IPS-18a (cell line): ENCODE results near the gene ZBTB8A.
"Not testable (repeated sequence)": the region's sequence is repeated elsewhere in the genome, so short reads cannot be mapped to it uniquely, and the experiment has no call there.

Experiments used
- H3K27ac ChIP-seq: one replicate; pipeline ENCODE4 v1.5.1; 2013; ENCODE audit warnings: low read length
- H3K27me3 ChIP-seq: one replicate; pipeline ENCODE4 v1.6.1; 2013; ENCODE audit warnings: mild to moderate bottlenecking, low read length; ENCODE audit not compliant: control insufficient read depth, insufficient read depth
- H3K36me3 ChIP-seq: one replicate; pipeline ENCODE4 v1.6.1; 2013; ENCODE audit warnings: low read depth, low read length; ENCODE audit not compliant: control insufficient read depth
- H3K4me1 ChIP-seq: one replicate; pipeline ENCODE4 v1.6.1; 2013; ENCODE audit warnings: low read depth, low read length; ENCODE audit not compliant: control insufficient read depth
- H3K4me3 ChIP-seq: one replicate; pipeline ENCODE4 v1.5.1; 2013; ENCODE audit warnings: low read length
- H3K9ac ChIP-seq: one replicate; pipeline ENCODE4 v1.6.1; 2013; ENCODE audit warnings: mild to moderate bottlenecking, low read length, moderate library complexity
- H3K9me3 ChIP-seq: one replicate; pipeline ENCODE4 v1.6.1; 2013; ENCODE audit warnings: low read depth, low read length; ENCODE audit not compliant: control insufficient read depth

The ZBTB8A gene

DNA sequence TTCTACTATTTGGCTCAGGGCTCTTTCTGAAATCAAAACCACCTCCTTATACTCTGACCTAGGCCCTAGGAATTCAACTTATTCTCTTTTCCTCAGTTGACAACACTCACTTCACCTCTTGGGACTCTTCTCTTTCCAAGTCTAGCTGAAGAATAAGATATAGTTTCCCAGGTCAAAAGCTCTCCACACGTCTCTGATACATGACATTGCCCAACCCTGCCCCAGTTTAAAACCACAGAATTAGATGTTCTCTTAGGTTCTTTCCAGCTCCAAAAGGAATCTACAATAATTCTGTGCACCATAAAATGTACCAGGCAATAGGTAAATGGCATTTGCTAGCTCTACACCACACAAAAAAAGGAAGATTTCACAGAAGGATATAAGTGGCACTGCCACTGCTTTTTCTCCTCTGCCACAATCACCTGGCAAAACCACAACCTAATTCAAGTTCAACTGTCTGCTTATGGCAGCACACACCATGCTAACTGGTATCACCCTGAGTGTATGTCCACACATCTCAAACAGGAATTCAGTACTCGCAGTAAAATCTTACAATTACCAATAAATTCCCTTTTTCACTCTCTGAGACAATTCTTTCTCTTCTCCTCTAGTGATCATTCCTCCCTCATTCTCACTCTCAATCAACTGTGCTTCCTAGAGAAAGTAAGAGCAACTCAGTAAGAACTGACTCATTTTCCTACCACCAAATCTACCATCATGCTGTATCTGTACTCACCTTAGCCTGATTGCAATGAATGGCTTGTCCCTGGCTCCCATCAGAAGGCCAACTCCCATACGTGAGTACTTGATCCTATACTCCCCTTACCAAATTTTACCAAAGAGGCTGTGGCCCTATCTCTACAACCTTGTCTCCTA is 83.8 kb downstream of the ZBTB8A start:
- Histone ChIP-seq H3K27me3 (no peaks in the 10 kb centered on the region), H3K9me3 (no peaks in the 10 kb centered on the region), H3K9ac (no peak overlapping the region), H3K36me3 (peaks cover 16% of the 10 kb centered on the region), H3K4me3 (no peak overlapping the region), H3K4me1 (no peaks in the 10 kb centered on the region), H3K27ac (no peak overlapping the region)

DNA sequence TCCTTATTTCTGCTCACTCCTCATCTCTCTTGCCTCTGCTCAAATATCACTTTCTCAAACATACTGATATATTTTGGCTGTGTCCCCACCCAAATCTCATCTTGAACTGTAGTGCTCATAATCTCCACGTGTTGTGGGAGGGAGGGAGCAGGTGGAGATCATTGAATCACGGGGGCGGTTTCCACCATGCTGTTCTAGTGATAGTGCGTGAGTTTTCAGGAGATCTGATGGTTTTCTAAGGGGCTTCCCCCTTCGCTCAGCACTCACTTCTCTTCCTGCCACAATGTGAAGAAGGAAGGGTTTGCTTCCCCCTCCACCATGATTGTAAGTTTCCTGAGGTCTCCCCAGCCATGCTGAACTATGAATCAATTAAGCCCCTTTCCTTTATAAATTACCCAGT is 84.5 kb downstream of the ZBTB8A start:
- H3K36me3 ChIP-seq = peaks cover 16% of the 10 kb centered on the region
- no peak overlapping the region for H3K27ac ChIP-seq
- no peaks in the 10 kb centered on the region for H3K4me1 ChIP-seq
- H3K27me3 ChIP-seq = no peaks in the 10 kb centered on the region
- H3K9me3 ChIP-seq = no peaks in the 10 kb centered on the region
- H3K9ac ChIP-seq = no peak overlapping the region
- H3K4me3 ChIP-seq = no peak overlapping the region

DNA sequence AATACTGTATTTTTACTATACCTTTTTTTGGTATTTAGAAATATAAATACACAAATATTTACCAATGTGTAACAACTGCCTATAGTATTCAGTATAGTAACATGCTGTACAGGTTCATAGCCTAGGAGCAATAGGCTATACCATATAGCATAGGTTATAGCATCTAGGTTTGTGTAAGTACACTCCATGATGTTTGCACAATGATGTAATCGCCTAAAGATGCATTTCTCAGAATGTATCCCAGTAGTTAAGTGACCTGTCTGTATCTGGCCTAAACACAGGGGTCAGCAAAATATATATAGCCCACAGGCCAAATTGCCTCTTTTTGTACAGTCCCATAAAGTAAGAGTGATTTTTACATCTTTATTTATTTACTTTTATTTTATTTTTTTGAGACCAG is 86.9 kb downstream of the ZBTB8A start:
- Histone ChIP-seq H3K9me3 (no peaks in the 10 kb centered on the region), H3K4me3 (no peak overlapping the region), H3K9ac (no peak overlapping the region), H3K36me3 (peaks cover 19% of the 10 kb centered on the region), H3K27ac (no peak overlapping the region), H3K4me1 (no peaks in the 10 kb centered on the region), H3K27me3 (no peaks in the 10 kb centered on the region)

DNA sequence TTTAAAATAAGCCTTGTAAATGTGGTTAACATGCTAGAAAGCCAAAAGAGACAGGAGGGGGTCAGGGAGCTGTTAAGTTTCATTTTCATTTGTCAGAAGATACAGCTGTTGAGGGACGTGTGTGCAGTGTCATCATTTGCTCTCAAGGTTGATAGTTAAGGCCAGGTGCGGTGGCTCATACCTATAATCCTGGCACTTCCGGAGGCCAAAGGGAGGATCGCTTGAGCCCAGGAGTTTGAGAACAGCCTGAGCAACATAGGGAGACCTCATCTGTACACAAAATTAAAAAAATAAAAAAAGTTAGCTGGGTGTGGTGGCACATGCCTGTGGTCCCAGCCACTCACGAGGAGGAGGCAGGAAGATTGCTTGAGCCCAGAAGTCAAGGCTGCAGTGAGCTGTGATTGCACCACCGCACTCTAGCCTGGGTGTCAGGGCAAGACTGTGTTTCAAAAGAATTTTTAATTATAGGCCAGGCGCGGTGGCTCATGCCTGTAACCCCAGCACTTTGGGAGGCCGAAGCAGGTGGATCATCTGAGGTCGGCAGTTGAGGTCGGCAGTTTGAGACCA is 88.5 kb downstream of the ZBTB8A start:
- no peak overlapping the region for H3K4me3 ChIP-seq
- H3K4me1 ChIP-seq = peaks cover 2% of the 10 kb centered on the region
- no peaks in the 10 kb centered on the region for H3K27me3 ChIP-seq
- H3K36me3 ChIP-seq = peaks cover 23% of the 10 kb centered on the region
- H3K9me3 ChIP-seq = no peaks in the 10 kb centered on the region
- H3K27ac ChIP-seq = no peak overlapping the region
- H3K9ac ChIP-seq = no peak overlapping the region

GRCh38 chr1:32630173-32630572 is 90.9 kb downstream of the ZBTB8A start:
- not testable (repeated sequence) for H3K9ac ChIP-seq, H3K27ac ChIP-seq, H3K4me3 ChIP-seq, H3K9me3 ChIP-seq, H3K27me3 ChIP-seq
- Histone ChIP-seq H3K36me3 (peaks cover 30% of the 10 kb centered on the region), H3K4me1 (peaks cover 15% of the 10 kb centered on the region)

GRCh38 chr1:32632829-32633228 is 93.6 kb downstream of the ZBTB8A start:
- H3K9me3 ChIP-seq = no peaks in the 10 kb centered on the region
- peak overlapping the region; percentile 16 for H3K27ac ChIP-seq
- H3K4me3 ChIP-seq = peak overlapping the region; percentile 18
- no peak overlapping the region for H3K9ac ChIP-seq
- H3K36me3 ChIP-seq = peaks cover 15% of the 10 kb centered on the region
- H3K27me3 ChIP-seq = no peaks in the 10 kb centered on the region
- H3K4me1 ChIP-seq = peaks cover 33% of the 10 kb centered on the region

DNA sequence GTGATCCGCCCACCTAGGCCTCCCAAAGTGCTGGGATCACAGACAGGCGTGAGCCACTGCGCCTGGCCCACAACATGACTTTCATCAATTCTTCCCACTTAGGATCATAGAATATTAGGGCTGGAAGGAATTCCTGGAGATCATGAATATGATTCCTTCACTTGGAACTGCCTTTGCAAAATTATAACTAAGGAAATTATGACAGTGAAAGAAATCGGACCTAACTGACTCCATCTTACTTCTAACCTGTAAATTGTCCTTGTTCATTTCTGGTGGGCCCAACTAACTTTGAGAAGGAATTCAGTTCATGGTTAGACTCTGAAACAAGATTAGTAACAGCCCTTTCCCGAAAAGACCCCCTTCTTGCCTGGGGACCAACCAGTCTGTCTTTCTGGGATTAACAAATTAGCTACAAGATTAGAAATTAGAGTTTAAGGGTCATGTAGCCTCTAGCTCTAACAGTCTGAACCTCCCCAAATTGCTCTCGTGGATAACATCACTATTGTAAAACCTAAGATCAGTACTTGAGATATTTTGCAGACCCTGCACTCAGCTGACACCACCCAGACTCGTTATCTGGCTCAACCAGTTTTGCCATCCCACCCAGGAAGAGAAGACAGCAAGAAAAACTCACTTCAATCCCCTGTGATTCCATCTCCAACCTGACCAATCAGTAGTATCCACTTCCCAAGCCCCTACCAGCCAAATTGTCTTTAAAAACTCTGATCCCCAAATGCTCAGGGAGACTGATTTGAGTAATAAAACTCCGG is 96.5 kb downstream of the ZBTB8A start:
- Histone ChIP-seq H3K4me1 (peaks cover 33% of the 10 kb centered on the region), H3K27me3 (no peaks in the 10 kb centered on the region), H3K27ac (no peak overlapping the region), H3K9me3 (no peaks in the 10 kb centered on the region), H3K36me3 (peaks cover 11% of the 10 kb centered on the region), H3K4me3 (no peak overlapping the region), H3K9ac (no peak overlapping the region)

DNA sequence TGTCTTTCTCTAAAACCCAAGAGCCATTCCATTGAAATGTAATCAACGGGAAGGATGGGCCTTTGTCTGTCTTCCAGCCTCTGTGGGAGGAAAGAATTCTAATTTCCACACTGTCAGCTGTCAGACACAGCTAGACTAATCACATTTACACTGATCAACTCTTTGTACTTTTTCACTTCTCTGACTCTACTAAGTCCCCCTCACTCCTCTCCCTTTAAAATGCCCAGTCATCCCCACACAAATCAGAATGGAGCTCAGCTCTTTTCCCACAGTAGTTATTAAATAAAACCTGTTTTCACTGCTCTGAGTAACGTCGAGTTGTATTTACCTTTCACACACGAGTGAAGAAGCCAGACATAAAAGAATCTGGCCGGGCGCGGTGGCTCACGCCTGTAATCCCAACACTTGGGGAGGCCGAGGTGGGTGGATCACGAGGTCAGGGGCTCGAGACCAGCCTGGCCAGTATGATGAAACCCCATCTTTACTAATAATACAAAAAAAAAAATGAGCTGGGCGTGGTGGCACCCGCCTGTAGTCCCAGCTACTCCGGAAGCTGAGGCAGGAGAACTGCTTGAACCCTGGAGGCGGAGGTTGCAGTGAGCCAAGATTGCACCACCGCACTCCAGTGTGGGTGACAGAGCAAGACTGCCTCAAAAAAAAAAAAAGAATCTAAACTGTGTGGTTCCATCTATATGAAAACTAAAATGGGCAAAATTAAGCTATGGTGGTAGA is 97.9 kb downstream of the ZBTB8A start:
- Histone ChIP-seq H3K9me3 (no peaks in the 10 kb centered on the region), H3K4me1 (peaks cover 36% of the 10 kb centered on the region), H3K4me3 (no peak overlapping the region), H3K9ac (peak overlapping the region; percentile 30), H3K36me3 (peaks cover 7% of the 10 kb centered on the region), H3K27me3 (no peaks in the 10 kb centered on the region), H3K27ac (no peak overlapping the region)

DNA sequence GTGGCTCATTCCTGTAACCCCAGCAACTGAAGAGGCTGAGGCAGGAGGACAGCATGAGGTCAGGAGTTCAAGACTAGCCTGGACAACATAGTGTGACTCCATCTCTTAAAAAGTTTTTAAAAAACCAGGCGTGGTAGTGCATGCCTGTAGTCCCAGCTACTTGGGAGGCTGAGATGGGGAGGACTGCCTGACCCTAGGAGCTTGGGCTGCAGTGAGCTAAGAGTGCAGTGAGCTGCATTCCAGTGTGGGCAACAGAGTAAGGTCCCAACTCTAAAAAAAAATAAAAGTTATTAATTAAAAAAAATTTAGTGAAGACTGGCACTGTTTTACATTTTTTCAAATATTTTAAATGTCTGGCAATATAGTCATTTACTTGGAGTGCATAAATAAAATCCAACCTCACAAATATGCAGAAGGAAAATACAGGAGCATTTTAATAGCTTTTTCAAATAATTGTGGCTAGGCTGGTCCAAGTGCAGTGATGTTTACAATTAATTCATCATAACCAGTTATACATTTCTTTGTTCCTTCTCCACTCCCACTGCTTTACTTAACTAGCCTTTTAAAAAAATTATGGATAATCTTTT is 100.4 kb downstream of the ZBTB8A start:
- Histone ChIP-seq H3K4me3 (no peak overlapping the region), H3K9me3 (no peaks in the 10 kb centered on the region), H3K9ac (no peak overlapping the region), H3K4me1 (peaks cover 21% of the 10 kb centered on the region), H3K27ac (no peak overlapping the region), H3K36me3 (no peaks in the 10 kb centered on the region), H3K27me3 (no peaks in the 10 kb centered on the region)

DNA sequence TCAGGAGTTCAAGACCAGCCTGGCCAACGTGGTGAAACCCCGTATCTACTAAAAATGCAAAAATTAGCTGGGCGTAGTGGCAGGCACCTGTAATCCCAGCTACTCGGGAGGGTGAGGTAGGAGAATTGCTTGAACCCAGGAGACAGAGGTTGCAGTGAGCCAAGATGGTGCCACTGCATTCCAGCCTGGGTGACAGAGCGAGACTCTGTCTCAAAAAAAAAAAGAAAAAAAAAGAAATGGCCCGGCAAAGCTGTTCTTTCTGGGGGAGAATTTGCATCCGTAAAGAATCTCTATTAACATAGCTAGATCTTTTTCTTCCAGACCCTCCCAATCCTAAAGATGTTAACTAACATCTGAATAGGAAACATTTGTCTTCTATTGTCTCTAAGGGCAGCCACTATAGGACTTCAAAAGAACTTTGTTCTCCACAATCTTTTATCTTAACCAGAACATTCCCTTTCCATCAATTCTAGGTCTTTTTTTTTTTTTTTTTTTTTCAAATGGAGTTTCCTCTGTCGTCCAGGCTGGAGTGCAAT is 103.1 kb downstream of the ZBTB8A start:
- H3K27ac ChIP-seq, H3K4me3 ChIP-seq, H3K9me3 ChIP-seq, H3K9ac ChIP-seq, H3K36me3 ChIP-seq, H3K4me1 ChIP-seq, H3K27me3 ChIP-seq: not testable (repeated sequence)

- no peak overlapping the region for H3K27ac ChIP-seq
- H3K9me3 ChIP-seq = no peaks in the 10 kb centered on the region
- no peak overlapping the region for H3K4me3 ChIP-seq
- H3K9ac ChIP-seq = no peak overlapping the region
- no peaks in the 10 kb centered on the region for H3K27me3 ChIP-seq
- H3K36me3 ChIP-seq = no peaks in the 10 kb centered on the region
- H3K4me1 ChIP-seq = peaks cover 3% of the 10 kb centered on the region
Observed at GRCh38 chr1:32644426-32644825, 105.2 kb downstream of the ZBTB8A start.
